Neural progenitor cell (in vitro differentiated cells): Measurements from ENCODE around the gene EREG. TPM values are rescaled to one million over a fixed set of nuclear protein-coding genes. Genes with fewer than 3 reads are reported as not detected.
A peak's percentile ranks its signal among the peaks of the same experiment; 100 is the strongest.

Experiments
- DNase-seq: peaks from one replicate; pipeline ENCODE4 v3.0.0-alpha.2; 2016; ENCODE audit warnings: low spot score
- H2AFZ ChIP-seq: fragments of 200-600 bp; sonication (generic); replicated peaks from 2 replicates; pipeline ENCODE4 v1.6.1; 2016; ENCODE audit warnings: antibody characterized with exemption
- H3F3A ChIP-seq: fragments of 200-600 bp; sonication (generic); 2 replicates; pipeline ENCODE4 v1.6.1; 2016; ENCODE audit warnings: antibody characterized with exemption, low read depth
- H3K27ac ChIP-seq: fragments of 200-600 bp; sonication (generic); 2 replicates; pipeline ENCODE4 v1.5.1; 2016; ENCODE audit warnings: mild to moderate bottlenecking
- H3K27me3 ChIP-seq: fragments of 200-600 bp; sonication (generic); 2 replicates; pipeline ENCODE4 v1.6.1; 2016; ENCODE audit warnings: mild to moderate bottlenecking, moderate library complexity
- H3K36me3 ChIP-seq: fragments of 200-600 bp; sonication (generic); 2 replicates; pipeline ENCODE4 v1.5.1; 2016
- H3K4me1 ChIP-seq: fragments of 200-600 bp; sonication (generic); 2 replicates; pipeline ENCODE4 v1.6.1; 2016; ENCODE audit warnings: mixed run types
- H3K4me2 ChIP-seq: fragments of 200-600 bp; sonication (generic); 2 replicates; pipeline ENCODE4 v1.6.1; 2016
- H3K4me3 ChIP-seq: fragments of 200-600 bp; sonication (generic); 2 replicates; pipeline ENCODE4 v1.5.1; 2016
- H3K79me2 ChIP-seq: fragments of 200-600 bp; sonication (generic); 2 replicates; pipeline ENCODE4 v1.6.1; 2016; ENCODE audit warnings: low read depth
- H3K9ac ChIP-seq: fragments of 200-600 bp; sonication (generic); 2 replicates; pipeline ENCODE4 v1.6.1; 2016
- H3K9me3 ChIP-seq: fragments of 200-600 bp; sonication (generic); 2 replicates; pipeline ENCODE4 v1.5.1; 2016; ENCODE audit warnings: low read depth
- H4K20me1 ChIP-seq: fragments of 200-600 bp; sonication (generic); 2 replicates; pipeline ENCODE4 v1.6.1; 2016; ENCODE audit warnings: low read depth
- H3K27ac Mint-ChIP-seq: 3 replicates; pipeline ENCODE4 v1.8.0; 2021; ENCODE audit warnings: mixed read lengths
- H3K27me3 Mint-ChIP-seq: 2 replicates; pipeline ENCODE4 v1.8.0; 2022; ENCODE audit warnings: low read depth, mild to moderate bottlenecking, inconsistent platforms, moderate library complexity, mixed read lengths; ENCODE audit not compliant: insufficient read depth
- H3K36me3 Mint-ChIP-seq: 3 replicates; pipeline ENCODE4 v1.8.0; 2021; ENCODE audit warnings: mixed read lengths
- H3K4me1 Mint-ChIP-seq: 3 replicates; pipeline ENCODE4 v1.8.0; 2021; ENCODE audit warnings: mixed read lengths
- H3K4me3 Mint-ChIP-seq: 3 replicates; pipeline ENCODE4 v1.8.0; 2021; ENCODE audit warnings: mild to moderate bottlenecking, moderate library complexity, mixed read lengths
- H3K9me3 Mint-ChIP-seq: 3 replicates; pipeline ENCODE4 v1.8.0; 2020; ENCODE audit warnings: mixed read lengths
- CTCF ChIP-seq: fragments of 200-600 bp; sonication (generic); IDR thresholded peaks from 2 replicates; pipeline ENCODE4 v1.5.1; 2017; ENCODE audit warnings: antibody characterized with exemption, mild to moderate bottlenecking
- EZH2 ChIP-seq: fragments of 200-600 bp; sonication (generic); IDR thresholded peaks from 2 replicates; pipeline ENCODE4 v1.6.1; 2017; ENCODE audit warnings: antibody characterized with exemption, mild to moderate bottlenecking, moderate library complexity
- EZH2phosphoT487 ChIP-seq: fragments of 200-600 bp; sonication (generic); IDR thresholded peaks from 2 replicates; pipeline ENCODE4 v1.6.1; 2017; ENCODE audit warnings: antibody characterized with exemption
- total RNA-seq: library from RNA; depleted of rRNA; stranded (reverse); fragments of >200 nt; gene quantifications from 2 replicates; pipeline ENCODE4 v1.2.3, GENCODE V29; 2015; ENCODE audit warnings: low replicate concordance

The EREG gene
- total RNA-seq, 1 donor from 2014 or later = not detected

GRCh38 chr4:74330295-74330750, 34.6 kb upstream of the EREG start:
- Mint-ChIP-seq H3K9me3 (no peaks in the 10 kb centered on the region), H3K27me3 (no peaks in the 10 kb centered on the region), H3K4me1 (no peaks in the 10 kb centered on the region), H3K4me3 (no peak overlapping the region), H3K27ac (no peak overlapping the region), H3K36me3 (no peaks in the 10 kb centered on the region)
- Histone ChIP-seq H3K27ac (no peak overlapping the region), H3K4me1 (no peaks in the 10 kb centered on the region), H3K4me3 (no peak overlapping the region), H3K79me2 (no peaks in the 10 kb centered on the region), H3K9ac (no peak overlapping the region), H3K27me3 (no peaks in the 10 kb centered on the region), H2AFZ (peak overlapping the region; percentile 75), H3F3A (no peaks in the 10 kb centered on the region), H3K9me3 (no peaks in the 10 kb centered on the region), H3K36me3 (no peaks in the 10 kb centered on the region), H3K4me2 (no peak overlapping the region), H4K20me1 (no peaks in the 10 kb centered on the region)
- DNase-seq = no peak
- TF ChIP-seq EZH2phosphoT487 (no peak), EZH2 (no peak), CTCF (no peak)

- Mint-ChIP-seq H3K4me3 (no peak overlapping the region), H3K36me3 (no peaks in the 10 kb centered on the region), H3K27me3 (no peaks in the 10 kb centered on the region), H3K27ac (no peak overlapping the region), H3K9me3 (no peaks in the 10 kb centered on the region), H3K4me1 (no peaks in the 10 kb centered on the region)
- peak overlapping the region; percentile 57 for H2AFZ ChIP-seq
- TF ChIP-seq EZH2 (no peak), CTCF (no peak), EZH2phosphoT487 (no peak)
- no peak overlapping the region for H3K4me2 ChIP-seq
- H3K27ac ChIP-seq = no peak overlapping the region
- H3K36me3 ChIP-seq = no peaks in the 10 kb centered on the region
- no peaks in the 10 kb centered on the region for H3F3A ChIP-seq
- no peaks in the 10 kb centered on the region for H3K9me3 ChIP-seq
- DNase-seq = no peak
- no peaks in the 10 kb centered on the region for H3K79me2 ChIP-seq
- H3K4me3 ChIP-seq = no peak overlapping the region
- no peaks in the 10 kb centered on the region for H3K4me1 ChIP-seq
- H4K20me1 ChIP-seq = no peaks in the 10 kb centered on the region
- H3K27me3 ChIP-seq = no peaks in the 10 kb centered on the region
- no peak overlapping the region for H3K9ac ChIP-seq
Observed at GRCh38 chr4:74331252-74331651, 33.7 kb upstream of the EREG start.

- H3K27ac Mint-ChIP-seq = no peak overlapping the region
- DNase-seq = no peak
- no peak for TF ChIP-seq EZH2
- no peak for TF ChIP-seq EZH2phosphoT487
- TF ChIP-seq CTCF = no peak
- no peaks in the 10 kb centered on the region for H3K27me3 ChIP-seq
- H3K9me3 ChIP-seq = no peaks in the 10 kb centered on the region
- no peaks in the 10 kb centered on the region for H3K36me3 ChIP-seq
- H3K4me1 ChIP-seq = no peaks in the 10 kb centered on the region
- H3K4me3 ChIP-seq = no peak overlapping the region
- H2AFZ ChIP-seq = no peak overlapping the region
- no peaks in the 10 kb centered on the region for H3K36me3 Mint-ChIP-seq
- H3K79me2 ChIP-seq = no peaks in the 10 kb centered on the region
- no peaks in the 10 kb centered on the region for H3K4me1 Mint-ChIP-seq
- no peak overlapping the region for H3K4me2 ChIP-seq
- no peak overlapping the region for H3K4me3 Mint-ChIP-seq
- no peaks in the 10 kb centered on the region for H3K9me3 Mint-ChIP-seq
- no peak overlapping the region for H3K27ac ChIP-seq
- no peaks in the 10 kb centered on the region for H4K20me1 ChIP-seq
- H3K27me3 Mint-ChIP-seq = no peaks in the 10 kb centered on the region
- no peak overlapping the region for H3K9ac ChIP-seq
- no peaks in the 10 kb centered on the region for H3F3A ChIP-seq
Observed at GRCh38 chr4:74331944-74332343, 33.0 kb upstream of the EREG start.

GRCh38 chr4:74334636-74335035, 30.3 kb upstream of the EREG start:
- H3K27ac Mint-ChIP-seq = no peak overlapping the region
- no peaks in the 10 kb centered on the region for H4K20me1 ChIP-seq
- no peak overlapping the region for H3K4me2 ChIP-seq
- H3K9me3 Mint-ChIP-seq = no peaks in the 10 kb centered on the region
- no peaks in the 10 kb centered on the region for H3K79me2 ChIP-seq
- H3F3A ChIP-seq = no peaks in the 10 kb centered on the region
- no peaks in the 10 kb centered on the region for H3K27me3 Mint-ChIP-seq
- no peak overlapping the region for H3K4me3 Mint-ChIP-seq
- no peaks in the 10 kb centered on the region for H3K4me1 ChIP-seq
- no peaks in the 10 kb centered on the region for H3K36me3 Mint-ChIP-seq
- TF ChIP-seq EZH2 (no peak), CTCF (no peak), EZH2phosphoT487 (no peak)
- no peak overlapping the region for H3K27ac ChIP-seq
- H3K9ac ChIP-seq = no peak overlapping the region
- no peak overlapping the region for H2AFZ ChIP-seq
- H3K36me3 ChIP-seq = no peaks in the 10 kb centered on the region
- H3K4me3 ChIP-seq = no peak overlapping the region
- DNase-seq = no peak
- H3K4me1 Mint-ChIP-seq = no peaks in the 10 kb centered on the region
- no peaks in the 10 kb centered on the region for H3K27me3 ChIP-seq
- no peaks in the 10 kb centered on the region for H3K9me3 ChIP-seq
